ENCODE measurements around the gene ACO1. TPM values are rescaled to one million over a fixed set of nuclear protein-coding genes. Genes with fewer than 3 reads are reported as not detected.
"Not testable (repeated sequence)": the region's sequence is repeated elsewhere in the genome, so short reads cannot be mapped to it uniquely, and the experiment has no call there.

Gene ACO1
- total RNA-seq, 4 donors from 2014 or later = 10.7 to 25.7 (median 21.5) TPM

- DNase-seq = no peak
- Histone ChIP-seq H3K27me3 (no peaks in the 10 kb centered on the region), H3K36me3 (no peaks in the 10 kb centered on the region), H3K27ac (no peak overlapping the region), H3K9me3 (no peaks in the 10 kb centered on the region), H3K4me1 (peaks cover 0 to under 1% (median 0%) of the 10 kb centered on the region in 3 donors), H3K4me3 (no peak overlapping the region)
- TF ChIP-seq CTCF (IDR thresholded peaks at IDR 0.05) (peak in 2 of 6 experiments; percentile 26 to 39), POLR2A (IDR thresholded peaks at IDR 0.05) (no peak)
- intact Hi-C loops (cut with DNase I) = no loop called here
Observed at GRCh38 chr9:32350682-32351081, 33.8 kb upstream of the ACO1 start.

- no peaks in the 10 kb centered on the region for H3K36me3 ChIP-seq
- WGBS, 2 donors = 62 to 65% methylated on average over 3 of the region's 3 CpGs
- intact Hi-C loops (cut with DNase I) = no loop called here
- no peak for DNase-seq
- TF ChIP-seq POLR2A (IDR thresholded peaks at IDR 0.05) (no peak), CTCF (IDR thresholded peaks at IDR 0.05) (no peak)
- H3K27ac ChIP-seq = no peak overlapping the region
- H3K27me3 ChIP-seq = no peaks in the 10 kb centered on the region
- H3K9me3 ChIP-seq = no peaks in the 10 kb centered on the region
- no peaks in the 10 kb centered on the region for H3K4me1 ChIP-seq
- H3K4me3 ChIP-seq = no peak overlapping the region
Observed at GRCh38 chr9:32351845-32352244, 32.6 kb upstream of the ACO1 start.

- 71 to 80% methylated on average over 3 of the region's 3 CpGs for WGBS, 2 donors
- H3K27me3 ChIP-seq; H3K9me3 ChIP-seq; DNase-seq; H3K36me3 ChIP-seq; H3K27ac ChIP-seq; H3K4me3 ChIP-seq; intact Hi-C loops (cut with DNase I); H3K4me1 ChIP-seq: not testable (repeated sequence)
Observed at GRCh38 chr9:32353476-32353875, 31.0 kb upstream of the ACO1 start.

GRCh38 chr9:32359452-32359851, 25.0 kb upstream of the ACO1 start:
- 71% methylated on average over 4 of the region's 4 CpGs for WGBS, 2 donors
- DNase-seq = no peak
- no peaks in the 10 kb centered on the region for H3K27me3 ChIP-seq
- no peaks in the 10 kb centered on the region for H3K9me3 ChIP-seq
- H3K4me1 ChIP-seq = no peaks in the 10 kb centered on the region
- H3K4me3 ChIP-seq = no peak overlapping the region
- no peak overlapping the region for H3K27ac ChIP-seq
- TF ChIP-seq CTCF (IDR thresholded peaks at IDR 0.05) = no peak
- TF ChIP-seq POLR2A (IDR thresholded peaks at IDR 0.05) = no peak
- no peaks in the 10 kb centered on the region for H3K36me3 ChIP-seq
- intact Hi-C loops (cut with DNase I) = no loop called here

- no peak for DNase-seq
- no peak overlapping the region for H3K4me3 ChIP-seq
- no peak overlapping the region for H3K27ac ChIP-seq
- no peaks in the 10 kb centered on the region for H3K36me3 ChIP-seq
- intact Hi-C loops (cut with DNase I) = no loop called here
- TF ChIP-seq CTCF (IDR thresholded peaks at IDR 0.05) (no peak), POLR2A (IDR thresholded peaks at IDR 0.05) (no peak)
- no peaks in the 10 kb centered on the region for H3K27me3 ChIP-seq
- no peaks in the 10 kb centered on the region for H3K9me3 ChIP-seq
- 69 to 77% methylated on average over 5 of the region's 5 CpGs for WGBS, 2 donors
- no peaks in the 10 kb centered on the region for H3K4me1 ChIP-seq
Observed at GRCh38 chr9:32360983-32361673, 23.3 kb upstream of the ACO1 start.

- intact Hi-C loops (cut with DNase I) = no loop called here
- H3K4me3 ChIP-seq = no peak overlapping the region
- H3K4me1 ChIP-seq = no peaks in the 10 kb centered on the region
- H3K27me3 ChIP-seq = no peaks in the 10 kb centered on the region
- no peaks in the 10 kb centered on the region for H3K9me3 ChIP-seq
- H3K27ac ChIP-seq = no peak overlapping the region
- no peak for DNase-seq
- TF ChIP-seq POLR2A (IDR thresholded peaks at IDR 0.05) (no peak), CTCF (IDR thresholded peaks at IDR 0.05) (no peak)
- no peaks in the 10 kb centered on the region for H3K36me3 ChIP-seq
Observed at GRCh38 chr9:32371279-32371678, 13.2 kb upstream of the ACO1 start.
